ENCODE results near the gene NPDC1. TPM values are rescaled to one million over a fixed set of nuclear protein-coding genes. Genes with fewer than 3 reads are reported as not detected.

The NPDC1 gene
- total and polyA plus RNA-seq, 2 donors (not counting 1 experiment from before 2014, with no cell fraction given) = 0.17 to 0.19 TPM

DNA sequence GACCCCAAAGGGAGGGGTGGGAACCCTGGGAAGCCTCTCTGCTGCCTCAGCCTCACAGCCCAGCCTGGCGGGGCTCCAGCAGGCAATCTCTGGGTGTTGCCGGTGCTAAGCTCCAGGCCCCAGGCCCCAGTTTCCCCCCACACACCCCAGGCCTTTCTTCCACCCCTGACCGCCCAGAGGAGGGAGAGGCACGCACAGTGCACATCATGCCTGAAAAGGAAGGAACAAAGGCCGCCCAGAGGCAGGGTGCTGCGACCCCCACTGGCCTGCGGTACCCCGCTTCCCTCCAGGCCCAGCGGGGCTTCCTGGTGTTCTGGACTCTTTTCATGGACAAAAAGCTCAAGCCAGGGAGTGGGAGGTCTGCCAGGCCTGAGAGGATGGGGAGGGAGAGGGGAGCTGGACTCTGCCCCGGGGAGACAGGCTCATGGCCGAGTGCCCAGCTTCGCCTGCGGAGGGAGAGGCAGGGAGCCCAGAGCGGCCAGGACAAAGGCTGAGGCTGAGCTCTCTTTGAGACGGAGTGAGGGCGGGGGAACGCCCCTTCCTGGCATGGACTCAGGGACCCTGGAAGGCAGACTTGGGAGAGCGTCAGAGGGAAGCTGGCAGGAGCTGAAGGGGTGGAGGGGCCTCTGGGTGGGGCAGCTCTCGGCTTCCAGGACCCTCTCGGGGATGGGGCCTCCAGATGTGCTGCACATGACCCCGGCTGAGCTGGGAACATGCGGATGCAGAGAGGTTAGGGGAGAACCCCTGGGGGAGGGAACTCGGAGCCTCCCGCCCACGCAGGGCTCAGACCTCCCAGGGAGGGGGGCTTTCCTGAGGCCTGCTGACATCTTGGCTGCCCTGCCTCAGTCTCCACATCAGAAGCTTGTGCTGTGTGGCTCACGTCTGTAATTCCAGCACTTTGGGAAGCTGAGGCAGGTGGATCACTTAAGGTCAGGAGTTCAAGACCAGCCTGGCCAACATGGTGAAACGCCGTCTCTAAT is 9.7 kb upstream of the NPDC1 start:
- POLR2A ChIA-PET = interaction anchor here (1.0 kb wide), 1 partner anchor 31 kb away, joined by 3 read pairs; the partner anchor contains the start of gene MAN1B1
- TF ChIP-seq, protein P1, sequence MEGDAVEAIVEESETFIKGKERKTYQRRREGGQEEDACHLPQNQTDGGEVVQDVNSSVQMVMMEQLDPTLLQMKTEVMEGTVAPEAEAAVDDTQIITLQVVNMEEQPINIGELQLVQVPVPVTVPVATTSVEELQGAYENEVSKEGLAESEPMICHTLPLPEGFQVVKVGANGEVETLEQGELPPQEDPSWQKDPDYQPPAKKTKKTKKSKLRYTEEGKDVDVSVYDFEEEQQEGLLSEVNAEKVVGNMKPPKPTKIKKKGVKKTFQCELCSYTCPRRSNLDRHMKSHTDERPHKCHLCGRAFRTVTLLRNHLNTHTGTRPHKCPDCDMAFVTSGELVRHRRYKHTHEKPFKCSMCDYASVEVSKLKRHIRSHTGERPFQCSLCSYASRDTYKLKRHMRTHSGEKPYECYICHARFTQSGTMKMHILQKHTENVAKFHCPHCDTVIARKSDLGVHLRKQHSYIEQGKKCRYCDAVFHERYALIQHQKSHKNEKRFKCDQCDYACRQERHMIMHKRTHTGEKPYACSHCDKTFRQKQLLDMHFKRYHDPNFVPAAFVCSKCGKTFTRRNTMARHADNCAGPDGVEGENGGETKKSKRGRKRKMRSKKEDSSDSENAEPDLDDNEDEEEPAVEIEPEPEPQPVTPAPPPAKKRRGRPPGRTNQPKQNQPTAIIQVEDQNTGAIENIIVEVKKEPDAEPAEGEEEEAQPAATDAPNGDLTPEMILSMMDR (IDR thresholded peaks at IDR 0.05) = no peak
- no peak for TF ChIP-seq EZH2 (IDR thresholded peaks at IDR 0.05; ENCODE audit: borderline replicate concordance, insufficient read depth, low read depth, low read length, poor library complexity, severe bottlenecking)
- 84% methylated on average over 24 of the region's 28 CpGs for WGBS (ENCODE audit: insufficient coverage)
- Histone ChIP-seq H3K36me3 (replicated peaks in 1 of 2; ENCODE audit: control extremely low read depth in 1 of 2, control insufficient read depth in 1 of 2, extremely low read depth in 1 of 2, insufficient read depth in 2 of 2, low read length in 1 of 2) (no peaks in the 10 kb centered on the region), H3K9ac (ENCODE audit: low read length) (no peak overlapping the region), H2AFZ (ENCODE audit: insufficient read depth, low read depth, low read length, poor library complexity, severe bottlenecking) (no peak overlapping the region), H3K4me1 (ENCODE audit: control insufficient read depth in 2 of 2, insufficient read depth in 2 of 2, low read length in 2 of 2) (peaks cover 14 to 15% of the 10 kb centered on the region in 2 donors), H3K27ac (ENCODE audit: low read length in 2 of 2) (no peak overlapping the region), H3K4me3 (ENCODE audit: control extremely low read depth in 1 of 5, extremely low read depth in 1 of 5, insufficient read depth in 1 of 5, low read depth in 2 of 5, low read length in 4 of 5) (no peak overlapping the region), H3K79me2 (ENCODE audit: control insufficient read depth, insufficient read depth, low read length) (no peaks in the 10 kb centered on the region), H3K4me2 (replicated peaks; ENCODE audit: low read depth, low read length, poor library complexity, severe bottlenecking) (no peak overlapping the region), H3K9me3 (ENCODE audit: control extremely low read depth in 1 of 3, control insufficient read depth in 2 of 3, insufficient read depth in 1 of 3, low read length in 2 of 3) (peaks cover 0 to 13% (median 0%) of the 10 kb centered on the region in 3 donors), H3K27me3 (replicated peaks in 1 of 4; ENCODE audit: control extremely low read depth in 1 of 4, control insufficient read depth in 3 of 4, insufficient read depth in 4 of 4, low read length in 3 of 4) (peaks cover 0 to 37% (median 20%) of the 10 kb centered on the region in 4 experiments), H4K20me1 (ENCODE audit: control insufficient read depth, insufficient read depth, low read length, poor library complexity, severe bottlenecking) (no peaks in the 10 kb centered on the region)
- Mint-ChIP-seq H3K27me3 (peaks cover 5% of the 10 kb centered on the region), H3K27ac (no peak overlapping the region), H3K9me3 (ENCODE audit: insufficient read depth) (no peaks in the 10 kb centered on the region), H3K4me3 (no peak overlapping the region), H3K4me1 (peaks cover 4% of the 10 kb centered on the region)
- intact Hi-C loops (cut with micrococcal nuclease) = no loop called here
- no peak for DNase-seq
- CTCF ChIA-PET = interaction anchor here (0.6 to 2.3 kb wide), 5 partner anchors 9 to 21 kb away, joined by 3 to 9 read pairs (median 6); partner anchors contain the start of gene SAPCD2
- no peak for ATAC-seq (ENCODE audit: low read depth)

Measured in B cell (primary cell).